DND-41 (cell line): ENCODE results near the gene OMA1.

Experiments used
- EZH2 ChIP-seq: IDR thresholded peaks from 3 replicates; pipeline ENCODE4 v1.6.1; 2012; ENCODE audit warnings: borderline replicate concordance, low read depth, mild to moderate bottlenecking, moderate library complexity, low read length, inconsistent platforms; ENCODE audit not compliant: severe bottlenecking
- TF ChIP-seq, protein P1 (sequence below): IDR thresholded peaks from 2 replicates; pipeline ENCODE4 v1.5.1; 2012; ENCODE audit warnings: borderline replicate concordance, low read length, moderate library complexity, mild to moderate bottlenecking; ENCODE audit not compliant: poor library complexity, severe bottlenecking; ENCODE audit errors: extremely low read depth

DNA sequence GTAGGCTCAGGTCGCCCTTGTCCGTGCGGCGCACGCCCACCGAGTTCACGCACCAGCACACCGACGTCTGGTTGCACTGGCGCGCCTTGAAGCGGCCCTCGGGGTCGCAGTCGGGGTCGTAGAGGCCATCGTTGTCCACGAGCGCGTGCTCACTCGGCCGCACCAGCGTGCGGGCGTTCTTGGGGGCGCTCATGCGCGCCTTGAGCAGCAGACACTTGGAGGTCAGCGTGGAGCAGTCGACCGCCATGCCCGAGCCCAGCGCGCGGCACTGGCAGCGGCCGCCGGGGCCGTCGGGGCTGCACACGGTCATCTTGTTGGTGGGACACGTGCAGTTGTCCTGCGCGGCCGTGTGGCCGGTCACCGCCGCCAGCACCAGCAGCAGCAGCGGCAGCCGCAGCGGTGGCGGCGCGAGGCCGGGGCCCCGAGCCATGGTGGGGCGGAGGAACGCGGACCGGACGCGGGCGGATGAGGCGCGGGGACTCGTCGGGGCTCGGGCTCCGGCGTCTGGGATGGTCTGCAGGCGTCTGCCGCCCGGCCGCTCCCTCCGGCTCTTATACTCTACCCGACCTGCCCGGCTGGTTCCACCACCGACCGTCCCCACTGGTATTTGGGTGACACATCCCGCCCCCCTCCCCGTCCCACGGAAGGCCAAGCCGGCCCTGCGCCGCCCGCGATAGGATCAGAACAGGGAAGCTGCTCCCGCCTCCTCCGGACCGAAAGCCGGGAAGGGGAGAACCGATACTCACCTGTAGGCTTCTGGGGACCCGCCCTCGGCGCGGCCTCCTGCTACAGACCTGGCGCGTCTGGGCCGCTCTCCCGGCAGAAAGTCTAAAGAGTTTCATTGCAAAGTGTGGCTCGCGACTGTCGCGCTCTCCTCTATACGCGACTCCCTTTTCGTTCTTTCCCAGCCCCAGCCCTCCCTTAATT is 30.5 kb upstream of the OMA1 start, which contains the start of gene TACSTD2:
- no peak for TF ChIP-seq EZH2
- TF ChIP-seq, protein P1, sequence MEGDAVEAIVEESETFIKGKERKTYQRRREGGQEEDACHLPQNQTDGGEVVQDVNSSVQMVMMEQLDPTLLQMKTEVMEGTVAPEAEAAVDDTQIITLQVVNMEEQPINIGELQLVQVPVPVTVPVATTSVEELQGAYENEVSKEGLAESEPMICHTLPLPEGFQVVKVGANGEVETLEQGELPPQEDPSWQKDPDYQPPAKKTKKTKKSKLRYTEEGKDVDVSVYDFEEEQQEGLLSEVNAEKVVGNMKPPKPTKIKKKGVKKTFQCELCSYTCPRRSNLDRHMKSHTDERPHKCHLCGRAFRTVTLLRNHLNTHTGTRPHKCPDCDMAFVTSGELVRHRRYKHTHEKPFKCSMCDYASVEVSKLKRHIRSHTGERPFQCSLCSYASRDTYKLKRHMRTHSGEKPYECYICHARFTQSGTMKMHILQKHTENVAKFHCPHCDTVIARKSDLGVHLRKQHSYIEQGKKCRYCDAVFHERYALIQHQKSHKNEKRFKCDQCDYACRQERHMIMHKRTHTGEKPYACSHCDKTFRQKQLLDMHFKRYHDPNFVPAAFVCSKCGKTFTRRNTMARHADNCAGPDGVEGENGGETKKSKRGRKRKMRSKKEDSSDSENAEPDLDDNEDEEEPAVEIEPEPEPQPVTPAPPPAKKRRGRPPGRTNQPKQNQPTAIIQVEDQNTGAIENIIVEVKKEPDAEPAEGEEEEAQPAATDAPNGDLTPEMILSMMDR, result no peak
